C4-2B (cell line): ENCODE measurements around the gene HOXA5.

Experiments used
- H3K27ac ChIP-seq: fragments of 450-650 bp; 2 replicates; pipeline ENCODE4 v1.5.1; 2017
- CTCF ChIP-seq: fragments of 450-650 bp; conservative IDR thresholded peaks from 2 replicates; pipeline ENCODE4 v1.5.1; 2017; ENCODE audit warnings: mild to moderate bottlenecking
- ZFX ChIP-seq: fragments of 450-650 bp; IDR thresholded peaks from 2 replicates; pipeline ENCODE4 v1.6.1; 2017

Gene HOXA5

GRCh38 chr7:27154369-27154768, 10.9 kb upstream of the HOXA5 start:
- TF ChIP-seq ZFX (no peak), CTCF (no peak)
- no peak overlapping the region for H3K27ac ChIP-seq

GRCh38 chr7:27153526-27153925, 10.0 kb upstream of the HOXA5 start:
- TF ChIP-seq CTCF (no peak), ZFX (no peak)
- H3K27ac ChIP-seq = no peak overlapping the region

- H3K27ac ChIP-seq = no peak overlapping the region
- no peak for TF ChIP-seq ZFX
Observed at GRCh38 chr7:27152816-27153442, 9.4 kb upstream of the HOXA5 start.

GRCh38 chr7:27151931-27152815, 8.7 kb upstream of the HOXA5 start, which contains the start of gene HOXA3:
TSS of gene HOXA3 (minus strand) at chr7:27152583. CDS start at chr7:27110640, 41,943 bp downstream.
- no peak within 1 kb of the TSS for H3K27ac ChIP-seq
- no peak for TF ChIP-seq CTCF
- TF ChIP-seq ZFX = no peak

- TF ChIP-seq ZFX = no peak
- no peak for TF ChIP-seq CTCF
- H3K27ac ChIP-seq = peak overlapping the region; percentile 77; the same call in 1 of the 2 replicates
Observed at GRCh38 chr7:27151341-27151930, 8.0 kb upstream of the HOXA5 start.

- peak; percentile 92 for TF ChIP-seq CTCF
- peak; percentile 84; the same call in 1 of the 2 replicates for TF ChIP-seq ZFX
- peak overlapping the region; percentile 77 for H3K27ac ChIP-seq
Observed at GRCh38 chr7:27150568-27151340, 7.3 kb upstream of the HOXA5 start.

- TF ChIP-seq CTCF = no peak
- TF ChIP-seq ZFX = no peak
- H3K27ac ChIP-seq = peak overlapping the region; percentile 77
Observed at GRCh38 chr7:27149842-27150567, 6.5 kb upstream of the HOXA5 start.
